GM12878 (cell line): Measurements from ENCODE around the gene FANCB.

ENCODE experiments used
- BCL11A ChIP-seq: IDR thresholded peaks from 2 replicates; pipeline ENCODE4 v1.6.1; 2011; ENCODE audit warnings: low read depth, low read length
- BHLHE40 ChIP-seq, 2 experiments: fragments of 450-650 bp in 1 of 2; IDR thresholded peaks; 2 replicates each; pipeline ENCODE4 v1.6.1; 2011 to 2017; ENCODE audit warnings: low read depth in 2 of 2, borderline replicate concordance in 1 of 2, improper control_type of control experiment in 1 of 2, low read length in 1 of 2, mild to moderate bottlenecking in 1 of 2
- CBX3 ChIP-seq: fragments of 200-600 bp; sonication (generic); IDR thresholded peaks from 2 replicates; pipeline ENCODE4 v1.6.1; 2016; ENCODE audit warnings: low read depth, borderline replicate concordance
- CHD4 ChIP-seq: fragments of 200-600 bp; sonication (generic); IDR thresholded peaks from 2 replicates; pipeline ENCODE4 v1.6.1; 2016; ENCODE audit warnings: mild to moderate bottlenecking
- EP300 ChIP-seq, 2 experiments: fragments of 150-350 bp in 1 of 2; IDR thresholded peaks; 2 replicates each; pipeline ENCODE4 v1.6.1; 2011 to 2012; ENCODE audit warnings: low read depth in 2 of 2, low read length in 2 of 2, borderline replicate concordance in 1 of 2, improper control_type of control experiment in 1 of 2, inconsistent platforms in 1 of 2; ENCODE audit not compliant: control insufficient read depth in 1 of 2
- GABPA ChIP-seq: IDR thresholded peaks from 2 replicates; pipeline ENCODE4 v1.6.1; 2014; ENCODE audit warnings: antibody characterized with exemption, low read depth, mild to moderate bottlenecking, inconsistent platforms
- KAT2A ChIP-seq: conservative IDR thresholded peaks from 2 replicates; pipeline ENCODE4 v1.6.1; 2011; ENCODE audit warnings: low read depth, low read length; ENCODE audit not compliant: control insufficient read depth
- NFYA ChIP-seq: IDR thresholded peaks from 2 replicates; pipeline ENCODE4 v1.6.1; 2011; ENCODE audit warnings: low read depth, mild to moderate bottlenecking, low read length, improper control_type of control experiment, borderline replicate concordance
- POLR2A ChIP-seq: IDR thresholded peaks from 2 replicates; pipeline ENCODE4 v1.6.1; 2011; ENCODE audit warnings: low read depth, mild to moderate bottlenecking, low read length
- POLR2AphosphoS5 ChIP-seq: IDR thresholded peaks from 2 replicates; pipeline ENCODE4 v1.6.1; 2011; ENCODE audit warnings: mild to moderate bottlenecking, low read length, inconsistent platforms
- TAF1 ChIP-seq: IDR thresholded peaks from 2 replicates; pipeline ENCODE4 v1.6.1; 2011; ENCODE audit warnings: mild to moderate bottlenecking, low read depth, low read length, borderline replicate concordance
- TCF12 ChIP-seq: IDR thresholded peaks from 2 replicates; pipeline ENCODE4 v1.6.1; 2011; ENCODE audit warnings: low read depth, mild to moderate bottlenecking, low read length

- no peak for TF ChIP-seq POLR2A
- TF ChIP-seq POLR2AphosphoS5, result no peak
- TF ChIP-seq BHLHE40 (IDR thresholded peaks at IDR 0.05; ENCODE audit: borderline replicate concordance in 1 of 2, low read depth in 2 of 2, low read length in 1 of 2), result no peak
- no peak for TF ChIP-seq NFYA
- TF ChIP-seq TAF1, result no peak
- TF ChIP-seq GABPA, result no peak
- no peak for TF ChIP-seq BCL11A
- TF ChIP-seq CHD4, result no peak
- no peak for TF ChIP-seq CBX3
- no peak for TF ChIP-seq TCF12
- no peak for TF ChIP-seq EP300 (IDR thresholded peaks at IDR 0.05; ENCODE audit: borderline replicate concordance in 1 of 2, control insufficient read depth in 1 of 2, low read depth in 2 of 2, low read length in 2 of 2)
- TF ChIP-seq KAT2A, result no peak
Measured at GRCh38 chrX:14798805-14799397, 74.0 kb downstream of the FANCB start.
